GM12874 (cell line): ENCODE measurements around the gene DMBT1.

Experiments
- TF ChIP-seq, protein P1 (sequence below): IDR thresholded peaks from 2 replicates; pipeline ENCODE4 v1.5.1; 2011; ENCODE audit warnings: low read depth, mild to moderate bottlenecking, control low read depth, low read length, moderate library complexity; ENCODE audit not compliant: insufficient read depth

The DMBT1 gene

DNA sequence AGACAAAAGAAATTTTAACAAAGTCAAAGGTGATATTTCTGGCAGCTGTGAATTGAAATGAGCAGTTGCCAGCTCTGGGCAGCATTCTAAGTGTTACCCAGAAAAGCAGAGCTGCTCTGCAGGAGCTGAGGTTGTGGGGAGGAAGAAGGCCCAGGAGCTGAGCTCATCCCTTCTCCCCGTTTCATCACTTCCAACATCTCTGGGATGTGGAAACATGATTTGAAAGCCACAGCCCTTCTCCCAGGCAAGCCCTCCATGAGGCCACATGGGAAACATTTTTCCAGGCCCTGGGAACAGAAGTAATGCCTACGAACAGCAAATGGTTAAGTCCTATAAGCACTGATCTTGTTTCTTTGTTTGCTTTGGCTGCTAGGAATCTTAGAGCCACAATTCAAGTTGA, 10.9 kb upstream of the DMBT1 start:
- TF ChIP-seq, protein P1, sequence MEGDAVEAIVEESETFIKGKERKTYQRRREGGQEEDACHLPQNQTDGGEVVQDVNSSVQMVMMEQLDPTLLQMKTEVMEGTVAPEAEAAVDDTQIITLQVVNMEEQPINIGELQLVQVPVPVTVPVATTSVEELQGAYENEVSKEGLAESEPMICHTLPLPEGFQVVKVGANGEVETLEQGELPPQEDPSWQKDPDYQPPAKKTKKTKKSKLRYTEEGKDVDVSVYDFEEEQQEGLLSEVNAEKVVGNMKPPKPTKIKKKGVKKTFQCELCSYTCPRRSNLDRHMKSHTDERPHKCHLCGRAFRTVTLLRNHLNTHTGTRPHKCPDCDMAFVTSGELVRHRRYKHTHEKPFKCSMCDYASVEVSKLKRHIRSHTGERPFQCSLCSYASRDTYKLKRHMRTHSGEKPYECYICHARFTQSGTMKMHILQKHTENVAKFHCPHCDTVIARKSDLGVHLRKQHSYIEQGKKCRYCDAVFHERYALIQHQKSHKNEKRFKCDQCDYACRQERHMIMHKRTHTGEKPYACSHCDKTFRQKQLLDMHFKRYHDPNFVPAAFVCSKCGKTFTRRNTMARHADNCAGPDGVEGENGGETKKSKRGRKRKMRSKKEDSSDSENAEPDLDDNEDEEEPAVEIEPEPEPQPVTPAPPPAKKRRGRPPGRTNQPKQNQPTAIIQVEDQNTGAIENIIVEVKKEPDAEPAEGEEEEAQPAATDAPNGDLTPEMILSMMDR = no peak

- TF ChIP-seq, protein P1 = no peak
Measured at GRCh38 chr10:122550427-122550826, 10.1 kb upstream of the DMBT1 start.

DNA sequence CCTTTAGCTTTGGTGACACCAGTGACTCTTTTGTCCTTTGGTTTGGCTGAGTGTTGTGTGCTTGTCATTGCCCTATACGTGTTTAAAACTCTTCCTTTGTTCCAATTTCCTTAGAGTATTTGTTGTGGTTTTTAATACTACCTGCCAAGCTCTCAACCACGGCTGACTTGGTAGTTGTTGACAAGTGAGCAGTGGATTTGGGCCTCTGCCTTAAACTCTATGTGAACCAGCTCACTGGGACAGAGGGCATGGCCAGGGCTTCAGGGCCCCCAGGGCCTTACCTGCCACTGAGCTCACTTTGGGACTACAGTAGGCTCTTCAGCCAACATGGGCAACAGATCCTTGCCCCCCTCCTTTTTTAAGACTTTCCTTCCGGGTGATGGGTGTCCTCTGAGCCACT, 9.6 kb upstream of the DMBT1 start:
- TF ChIP-seq, protein P1 = no peak

DNA sequence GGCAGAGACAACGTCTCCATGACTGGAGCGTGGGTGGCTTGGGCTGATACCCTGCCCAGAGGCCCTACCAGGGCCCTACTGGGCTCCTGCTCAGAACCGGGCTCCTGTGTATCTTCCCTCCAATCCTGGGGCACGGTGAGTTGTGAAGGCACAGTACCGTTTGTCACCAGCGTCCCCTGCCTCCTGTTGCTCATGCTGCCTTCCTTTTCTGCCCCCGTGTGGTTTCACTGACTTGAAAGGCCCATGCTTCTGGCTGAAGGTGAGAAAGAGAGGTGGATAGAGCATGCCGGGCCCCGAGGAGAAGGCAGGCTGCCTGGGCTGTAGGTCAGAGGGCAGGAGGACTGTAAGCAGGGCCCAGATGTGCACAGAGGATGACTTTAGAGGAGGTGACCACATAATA, 9.1 kb upstream of the DMBT1 start:
- TF ChIP-seq, protein P1 = no peak

DNA sequence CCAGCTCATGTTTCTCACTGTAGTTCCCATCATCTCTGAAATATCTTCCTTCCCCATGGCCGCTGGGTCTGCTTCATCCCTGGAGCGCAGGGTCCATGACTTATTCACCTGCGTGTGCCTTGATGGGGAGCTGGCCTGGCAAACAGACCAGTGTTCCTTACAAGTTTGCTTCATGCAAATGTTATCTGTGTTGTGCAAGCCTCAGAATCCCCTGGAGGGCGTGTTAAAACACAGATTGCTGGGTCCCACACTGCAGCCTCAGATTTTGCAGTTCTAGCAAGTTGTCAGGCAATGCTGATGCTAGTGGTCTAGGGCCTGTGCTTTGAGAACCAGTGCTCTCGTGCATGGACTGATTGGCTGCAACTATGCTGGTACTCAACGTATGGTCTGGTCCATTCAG, 7.2 kb upstream of the DMBT1 start:
- TF ChIP-seq, protein P1 = no peak

GRCh38 chr10:122554131-122555036, 6.2 kb upstream of the DMBT1 start:
- TF ChIP-seq, protein P1 = no peak

GRCh38 chr10:122555442-122555841, 5.1 kb upstream of the DMBT1 start:
- TF ChIP-seq, protein P1 = no peak
